ENCODE measurements around the gene AGAP1.

Gene AGAP1

DNA sequence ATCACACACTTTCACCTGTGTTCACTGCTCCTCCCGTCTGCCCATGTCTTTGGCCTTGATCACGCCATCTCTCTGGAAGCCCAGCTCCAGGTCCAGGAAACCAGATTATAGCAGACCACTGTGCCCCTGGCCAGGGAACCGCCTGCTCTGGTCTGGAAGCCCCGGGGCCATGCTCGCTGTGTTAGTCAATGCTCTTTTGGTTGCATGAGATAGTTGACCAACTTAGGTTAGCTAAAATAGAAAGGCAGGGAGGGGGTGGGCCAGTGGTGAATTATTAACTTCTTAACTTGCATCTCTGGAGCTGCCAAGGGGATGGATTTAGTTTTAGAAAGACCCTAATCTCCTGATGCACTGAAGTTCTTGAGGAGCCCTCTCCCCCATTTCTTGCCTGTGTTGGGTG, 232.7 kb downstream of the AGAP1 start:
- H3K27ac ChIP-seq (ENCODE audit: low read length): no peak overlapping the region

DNA sequence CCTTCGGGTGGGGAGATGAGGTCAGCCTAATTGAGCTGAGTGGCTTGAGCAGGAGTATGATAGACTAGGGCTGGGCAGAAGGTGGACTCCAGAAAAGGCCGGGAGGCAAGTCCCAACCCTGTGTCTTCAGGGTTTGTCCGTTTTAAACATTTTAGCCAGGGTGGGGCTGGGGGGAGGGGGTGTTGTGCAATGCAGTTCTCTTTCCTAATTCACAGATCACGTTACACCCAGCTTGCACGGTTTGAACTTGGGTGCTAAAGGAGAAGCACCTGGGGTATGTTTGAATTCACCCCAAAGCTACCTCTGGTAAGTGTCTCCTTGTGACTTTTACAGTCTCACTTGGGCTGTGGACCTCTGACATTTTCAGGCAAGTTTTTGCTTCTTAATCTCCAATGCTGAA, 233.3 kb downstream of the AGAP1 start:
- H3K4me1 ChIP-seq (ENCODE audit: control insufficient read depth in 1 of 2, insufficient read depth in 2 of 2, low read length in 2 of 2): peaks cover 7 to 36% of the 10 kb centered on the region in 2 donors
- H3K9me3 ChIP-seq (ENCODE audit: control insufficient read depth in 1 of 2, low read length in 2 of 2): no peaks in the 10 kb centered on the region
- H3K4me3 ChIP-seq (ENCODE audit: low read depth in 1 of 2, low read length in 2 of 2): no peak overlapping the region
- H3K36me3 ChIP-seq (ENCODE audit: control insufficient read depth in 1 of 2, insufficient read depth in 2 of 2, low read length in 2 of 2): peaks cover 0 to 2% of the 10 kb centered on the region in 2 donors
- H3K27ac ChIP-seq (ENCODE audit: low read length): no peak overlapping the region
- H3K27me3 ChIP-seq (ENCODE audit: low read depth, low read length): no peaks in the 10 kb centered on the region

More for the DNA sequence above, 232.7 kb downstream of the AGAP1 start:
- no peaks in the 10 kb centered on the region for H3K9me3 ChIP-seq (ENCODE audit: control insufficient read depth in 1 of 2, low read length in 2 of 2)
- H3K27me3 ChIP-seq (ENCODE audit: low read depth, low read length): no peaks in the 10 kb centered on the region
- H3K36me3 ChIP-seq (ENCODE audit: control insufficient read depth in 1 of 2, insufficient read depth in 2 of 2, low read length in 2 of 2): peaks cover 0 to 2% of the 10 kb centered on the region in 2 donors
- no peak overlapping the region for H3K4me3 ChIP-seq (ENCODE audit: low read depth in 1 of 2, low read length in 2 of 2)
- H3K4me1 ChIP-seq (ENCODE audit: control insufficient read depth in 1 of 2, insufficient read depth in 2 of 2, low read length in 2 of 2): peaks cover 7 to 36% of the 10 kb centered on the region in 2 donors

GRCh38 chr2:235727891-235728799, 234.3 kb downstream of the AGAP1 start:
- Histone ChIP-seq H3K4me3 (ENCODE audit: low read depth in 1 of 2, low read length in 2 of 2) (no peak overlapping the region), H3K27ac (ENCODE audit: low read length) (no peak overlapping the region), H3K4me1 (ENCODE audit: control insufficient read depth in 1 of 2, insufficient read depth in 2 of 2, low read length in 2 of 2) (peaks cover 7 to 36% of the 10 kb centered on the region in 2 donors), H3K9me3 (ENCODE audit: control insufficient read depth in 1 of 2, low read length in 2 of 2) (no peaks in the 10 kb centered on the region), H3K27me3 (ENCODE audit: low read depth, low read length) (no peaks in the 10 kb centered on the region), H3K36me3 (ENCODE audit: control insufficient read depth in 1 of 2, insufficient read depth in 2 of 2, low read length in 2 of 2) (peaks cover 0 to 2% of the 10 kb centered on the region in 2 donors)

- Histone ChIP-seq H3K27ac (ENCODE audit: low read length) (no peak overlapping the region), H3K27me3 (ENCODE audit: low read depth, low read length) (no peaks in the 10 kb centered on the region), H3K36me3 (ENCODE audit: control insufficient read depth in 1 of 2, insufficient read depth in 2 of 2, low read length in 2 of 2) (peaks cover 0 to 2% of the 10 kb centered on the region in 2 donors), H3K4me3 (ENCODE audit: low read depth in 1 of 2, low read length in 2 of 2) (no peak overlapping the region), H3K9me3 (ENCODE audit: control insufficient read depth in 1 of 2, low read length in 2 of 2) (no peaks in the 10 kb centered on the region), H3K4me1 (ENCODE audit: control insufficient read depth in 1 of 2, insufficient read depth in 2 of 2, low read length in 2 of 2) (peaks cover 5 to 29% of the 10 kb centered on the region in 2 donors)
Measured at GRCh38 chr2:235728800-235729556, 235.1 kb downstream of the AGAP1 start.

GRCh38 chr2:235729557-235729947, 235.7 kb downstream of the AGAP1 start:
- Histone ChIP-seq H3K27ac (ENCODE audit: low read length) (no peak overlapping the region), H3K4me1 (ENCODE audit: control insufficient read depth in 1 of 2, insufficient read depth in 2 of 2, low read length in 2 of 2) (peaks cover 0 to 23% of the 10 kb centered on the region in 2 donors), H3K27me3 (ENCODE audit: low read depth, low read length) (no peaks in the 10 kb centered on the region), H3K4me3 (ENCODE audit: low read depth in 1 of 2, low read length in 2 of 2) (no peak overlapping the region), H3K36me3 (ENCODE audit: control insufficient read depth in 1 of 2, insufficient read depth in 2 of 2, low read length in 2 of 2) (peaks cover 0 to 2% of the 10 kb centered on the region in 2 donors), H3K9me3 (ENCODE audit: control insufficient read depth in 1 of 2, low read length in 2 of 2) (no peaks in the 10 kb centered on the region)

GRCh38 chr2:235730115-235730514, 236.3 kb downstream of the AGAP1 start:
- no peak overlapping the region for H3K4me3 ChIP-seq (ENCODE audit: low read depth in 1 of 2, low read length in 2 of 2)
- H3K9me3 ChIP-seq (ENCODE audit: control insufficient read depth in 1 of 2, low read length in 2 of 2): no peaks in the 10 kb centered on the region
- H3K36me3 ChIP-seq (ENCODE audit: control insufficient read depth in 1 of 2, insufficient read depth in 2 of 2, low read length in 2 of 2): peaks cover 0 to 2% of the 10 kb centered on the region in 2 donors
- H3K27ac ChIP-seq (ENCODE audit: low read length): no peak overlapping the region
- H3K4me1 ChIP-seq (ENCODE audit: control insufficient read depth in 1 of 2, insufficient read depth in 2 of 2, low read length in 2 of 2): peaks cover 0 to 23% of the 10 kb centered on the region in 2 donors
- no peaks in the 10 kb centered on the region for H3K27me3 ChIP-seq (ENCODE audit: low read depth, low read length)

GRCh38 chr2:235733761-235734160, 239.9 kb downstream of the AGAP1 start:
- peaks cover 0 to 8% of the 10 kb centered on the region in 2 donors for H3K4me1 ChIP-seq (ENCODE audit: control insufficient read depth in 1 of 2, insufficient read depth in 2 of 2, low read length in 2 of 2)
- H3K4me3 ChIP-seq (ENCODE audit: low read depth in 1 of 2, low read length in 2 of 2): no peak overlapping the region
- H3K9me3 ChIP-seq (ENCODE audit: control insufficient read depth in 1 of 2, low read length in 2 of 2): no peaks in the 10 kb centered on the region
- H3K27ac ChIP-seq (ENCODE audit: low read length): no peak overlapping the region
- no peaks in the 10 kb centered on the region for H3K36me3 ChIP-seq (ENCODE audit: control insufficient read depth in 1 of 2, insufficient read depth in 2 of 2, low read length in 2 of 2)
- H3K27me3 ChIP-seq (ENCODE audit: low read depth, low read length): no peaks in the 10 kb centered on the region

DNA sequence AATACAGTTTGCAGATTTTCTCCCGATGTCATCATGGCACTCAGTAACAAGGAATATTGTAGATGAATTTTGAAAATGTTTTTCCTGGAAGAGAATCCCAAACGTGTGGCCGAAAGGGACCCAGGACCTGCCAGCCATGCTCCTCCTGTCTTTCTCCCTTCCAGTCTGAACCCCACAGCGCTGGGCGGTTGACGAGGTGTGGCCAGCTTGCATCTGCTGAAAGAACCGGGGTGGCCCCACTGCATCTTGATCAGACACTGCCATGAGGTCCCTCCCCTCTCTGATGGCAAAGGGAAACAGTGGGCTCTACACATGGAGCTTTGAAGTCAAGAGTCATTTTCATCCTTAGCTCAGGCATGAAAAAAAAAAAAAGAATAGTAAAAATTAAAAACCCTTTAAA, 240.3 kb downstream of the AGAP1 start:
- Histone ChIP-seq H3K4me1 (ENCODE audit: control insufficient read depth in 1 of 2, insufficient read depth in 2 of 2, low read length in 2 of 2) (peaks cover 0 to 3% of the 10 kb centered on the region in 2 donors), H3K36me3 (ENCODE audit: control insufficient read depth in 1 of 2, insufficient read depth in 2 of 2, low read length in 2 of 2) (no peaks in the 10 kb centered on the region), H3K27ac (ENCODE audit: low read length) (no peak overlapping the region), H3K27me3 (ENCODE audit: low read depth, low read length) (no peaks in the 10 kb centered on the region), H3K4me3 (ENCODE audit: low read depth in 1 of 2, low read length in 2 of 2) (no peak overlapping the region), H3K9me3 (ENCODE audit: control insufficient read depth in 1 of 2, low read length in 2 of 2) (no peaks in the 10 kb centered on the region)

- Histone ChIP-seq H3K36me3 (ENCODE audit: control insufficient read depth in 1 of 2, insufficient read depth in 2 of 2, low read length in 2 of 2) (no peaks in the 10 kb centered on the region), H3K27ac (ENCODE audit: low read length) (no peak overlapping the region), H3K27me3 (ENCODE audit: low read depth, low read length) (no peaks in the 10 kb centered on the region), H3K9me3 (ENCODE audit: control insufficient read depth in 1 of 2, low read length in 2 of 2) (no peaks in the 10 kb centered on the region), H3K4me1 (ENCODE audit: control insufficient read depth in 1 of 2, insufficient read depth in 2 of 2, low read length in 2 of 2) (no peaks in the 10 kb centered on the region), H3K4me3 (ENCODE audit: low read depth in 1 of 2, low read length in 2 of 2) (no peak overlapping the region)
Measured at GRCh38 chr2:235734688-235735231, 240.9 kb downstream of the AGAP1 start.

DNA sequence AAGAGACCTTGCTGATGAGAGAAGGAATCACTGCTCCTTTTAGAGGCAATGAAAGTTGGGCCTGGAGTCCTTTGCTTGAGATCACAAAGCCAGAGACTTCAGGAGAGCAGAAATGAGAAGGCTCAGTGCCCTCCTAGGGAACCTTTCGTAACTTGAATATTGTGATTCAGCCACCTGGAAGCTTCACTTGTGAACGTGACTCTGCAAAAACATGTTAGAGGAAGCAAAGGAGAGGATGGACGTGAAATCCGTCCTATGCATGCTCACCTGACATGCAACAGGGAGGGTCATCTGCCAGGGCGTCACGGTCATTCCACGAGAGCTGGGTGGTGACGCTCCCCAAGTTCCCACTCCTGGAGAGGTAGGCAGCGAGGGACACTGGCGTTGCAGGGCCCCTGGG, 243.6 kb downstream of the AGAP1 start:
- H3K27me3 ChIP-seq (ENCODE audit: low read depth, low read length): no peaks in the 10 kb centered on the region
- no peaks in the 10 kb centered on the region for H3K9me3 ChIP-seq (ENCODE audit: control insufficient read depth in 1 of 2, low read length in 2 of 2)
- no peaks in the 10 kb centered on the region for H3K4me1 ChIP-seq (ENCODE audit: control insufficient read depth in 1 of 2, insufficient read depth in 2 of 2, low read length in 2 of 2)
- no peaks in the 10 kb centered on the region for H3K36me3 ChIP-seq (ENCODE audit: control insufficient read depth in 1 of 2, insufficient read depth in 2 of 2, low read length in 2 of 2)
- H3K27ac ChIP-seq (ENCODE audit: low read length): no peak overlapping the region
- H3K4me3 ChIP-seq (ENCODE audit: low read depth in 1 of 2, low read length in 2 of 2): no peak overlapping the region

DNA sequence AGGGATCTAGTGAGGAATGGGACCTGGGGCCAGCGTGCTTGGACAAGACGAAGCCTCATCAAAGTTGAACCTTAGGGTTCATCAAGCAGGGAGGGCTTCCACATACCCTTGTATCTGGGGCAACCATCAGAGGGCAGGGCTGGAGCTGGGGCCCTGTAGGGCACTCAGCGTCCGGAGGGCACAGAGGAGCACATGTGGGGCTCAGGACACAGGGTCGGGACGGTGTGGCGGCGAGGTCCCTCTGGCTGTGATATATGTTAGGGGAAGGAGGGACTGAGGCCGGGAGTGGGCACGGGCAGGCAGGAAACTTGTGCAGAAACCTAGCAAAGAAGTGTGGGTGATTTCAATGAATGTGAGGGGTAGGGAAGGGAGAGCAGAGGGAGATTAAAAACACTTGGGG, 244.0 kb downstream of the AGAP1 start:
- Histone ChIP-seq H3K36me3 (ENCODE audit: control insufficient read depth in 1 of 2, insufficient read depth in 2 of 2, low read length in 2 of 2) (no peaks in the 10 kb centered on the region), H3K4me1 (ENCODE audit: control insufficient read depth in 1 of 2, insufficient read depth in 2 of 2, low read length in 2 of 2) (no peaks in the 10 kb centered on the region), H3K4me3 (ENCODE audit: low read depth in 1 of 2, low read length in 2 of 2) (no peak overlapping the region), H3K27ac (ENCODE audit: low read length) (no peak overlapping the region), H3K27me3 (ENCODE audit: low read depth, low read length) (no peaks in the 10 kb centered on the region), H3K9me3 (ENCODE audit: control insufficient read depth in 1 of 2, low read length in 2 of 2) (no peaks in the 10 kb centered on the region)

Data from muscle layer of duodenum (tissue), 2 donors.